ENCODE measurements around the gene CCDC57.
A peak's percentile ranks its signal among the peaks of the same experiment; 100 is the strongest.
"Not testable (repeated sequence)": the region's sequence is repeated elsewhere in the genome, so short reads cannot be mapped to it uniquely, and the experiment has no call there.

CCDC57 gene

GRCh38 chr17:82212331-82213250 lies at the start of gene CCDC57:
Gene CCDC57, minus strand, starts transcription at chr17:82212842. Its CDS starts 10,898 bp downstream, at chr17:82201944.
- peak; percentile 78 for DNase-seq

GRCh38 chr17:82262344-82262743 lies 49.7 kb upstream of the CCDC57 start:
- no peak for DNase-seq

- not testable (repeated sequence) for DNase-seq
Measured at GRCh38 chr17:82259972-82260961, 47.6 kb upstream of the CCDC57 start.

GRCh38 chr17:82258555-82258954 lies 45.9 kb upstream of the CCDC57 start:
- no peak for DNase-seq

- peak; percentile 74 for DNase-seq
Measured at GRCh38 chr17:82257473-82257872, 44.8 kb upstream of the CCDC57 start.

- DNase-seq = no peak
Measured at GRCh38 chr17:82256242-82256885, 43.7 kb upstream of the CCDC57 start.

GRCh38 chr17:82255402-82255972 lies 42.8 kb upstream of the CCDC57 start:
- DNase-seq = no peak

- DNase-seq = not testable (repeated sequence)
Measured at GRCh38 chr17:82254746-82255145, 42.1 kb upstream of the CCDC57 start.

GRCh38 chr17:82254096-82254495 lies 41.5 kb upstream of the CCDC57 start:
- not testable (repeated sequence) for DNase-seq

GRCh38 chr17:82253179-82253544 lies 40.5 kb upstream of the CCDC57 start:
- DNase-seq = no peak

- DNase-seq = no peak
Measured at GRCh38 chr17:82252511-82253178, 40.0 kb upstream of the CCDC57 start.

GRCh38 chr17:82250868-82251500 lies 38.3 kb upstream of the CCDC57 start:
- DNase-seq = no peak

- no peak for DNase-seq
Measured at GRCh38 chr17:82249896-82250581, 37.4 kb upstream of the CCDC57 start.

GRCh38 chr17:82248815-82249674 lies 36.4 kb upstream of the CCDC57 start:
- no peak for DNase-seq

GRCh38 chr17:82247856-82248671 lies 35.4 kb upstream of the CCDC57 start:
- no peak for DNase-seq

GRCh38 chr17:82247182-82247823 lies 34.7 kb upstream of the CCDC57 start:
- no peak for DNase-seq

GRCh38 chr17:82246365-82247181 lies 33.9 kb upstream of the CCDC57 start:
- DNase-seq = no peak

GRCh38 chr17:82246040-82246364 lies 33.4 kb upstream of the CCDC57 start:
- DNase-seq = no peak

All from CD4-positive, alpha-beta T cell treated with Interferon gamma for 1 hour (primary cell).